Measurements from ENCODE around the gene FIGLA.

Gene FIGLA

DNA sequence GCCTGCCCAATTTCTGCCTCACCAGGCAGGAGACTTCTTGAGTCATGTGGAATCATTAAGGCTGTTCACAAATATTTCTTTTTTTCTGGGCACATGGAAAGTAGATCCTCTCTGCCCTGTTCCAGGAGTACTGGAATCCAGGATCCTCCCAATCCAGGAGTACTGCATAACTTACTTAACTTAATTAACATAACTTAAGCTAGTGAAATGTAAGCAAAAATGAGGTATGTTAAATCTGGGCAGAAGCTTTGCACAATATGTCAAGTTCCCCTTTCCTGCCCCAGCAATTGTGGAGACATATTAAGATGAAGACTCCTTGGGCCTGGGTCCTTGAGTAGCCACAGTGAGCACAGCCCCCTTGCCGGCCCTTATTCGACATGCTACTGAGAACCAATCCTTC, 41.9 kb upstream of the FIGLA start:
- H3K4me3 ChIP-seq (ENCODE audit: low read depth, low read length), result no peak overlapping the region
- TF ChIP-seq, protein P1, sequence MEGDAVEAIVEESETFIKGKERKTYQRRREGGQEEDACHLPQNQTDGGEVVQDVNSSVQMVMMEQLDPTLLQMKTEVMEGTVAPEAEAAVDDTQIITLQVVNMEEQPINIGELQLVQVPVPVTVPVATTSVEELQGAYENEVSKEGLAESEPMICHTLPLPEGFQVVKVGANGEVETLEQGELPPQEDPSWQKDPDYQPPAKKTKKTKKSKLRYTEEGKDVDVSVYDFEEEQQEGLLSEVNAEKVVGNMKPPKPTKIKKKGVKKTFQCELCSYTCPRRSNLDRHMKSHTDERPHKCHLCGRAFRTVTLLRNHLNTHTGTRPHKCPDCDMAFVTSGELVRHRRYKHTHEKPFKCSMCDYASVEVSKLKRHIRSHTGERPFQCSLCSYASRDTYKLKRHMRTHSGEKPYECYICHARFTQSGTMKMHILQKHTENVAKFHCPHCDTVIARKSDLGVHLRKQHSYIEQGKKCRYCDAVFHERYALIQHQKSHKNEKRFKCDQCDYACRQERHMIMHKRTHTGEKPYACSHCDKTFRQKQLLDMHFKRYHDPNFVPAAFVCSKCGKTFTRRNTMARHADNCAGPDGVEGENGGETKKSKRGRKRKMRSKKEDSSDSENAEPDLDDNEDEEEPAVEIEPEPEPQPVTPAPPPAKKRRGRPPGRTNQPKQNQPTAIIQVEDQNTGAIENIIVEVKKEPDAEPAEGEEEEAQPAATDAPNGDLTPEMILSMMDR (IDR thresholded peaks at IDR 0.05; ENCODE audit: borderline replicate concordance, insufficient read depth, low read depth, low read length), result no peak

DNA sequence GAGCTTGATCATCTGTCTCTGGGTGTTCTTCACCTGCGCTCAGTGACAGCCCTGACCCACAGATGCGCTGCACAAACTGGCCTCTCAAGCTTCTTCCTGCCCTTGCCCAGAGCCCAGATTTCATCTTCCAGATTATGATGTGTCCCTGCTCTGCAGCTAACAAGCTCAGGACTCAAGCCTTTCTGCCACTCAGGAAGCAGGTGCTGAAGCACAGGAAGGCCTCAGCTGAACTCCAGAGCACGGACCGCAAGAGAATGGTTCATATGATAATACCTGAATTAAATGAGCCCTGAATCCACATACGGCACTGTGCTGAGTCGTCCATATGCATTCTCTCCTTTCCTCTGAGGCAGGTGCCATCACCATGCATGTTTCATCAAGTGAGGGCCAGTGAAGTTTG, 41.4 kb upstream of the FIGLA start:
- no peak overlapping the region for H3K4me3 ChIP-seq (ENCODE audit: low read depth, low read length)
- TF ChIP-seq, protein P1 (IDR thresholded peaks at IDR 0.05; ENCODE audit: borderline replicate concordance, insufficient read depth, low read depth, low read length), result no peak

DNA sequence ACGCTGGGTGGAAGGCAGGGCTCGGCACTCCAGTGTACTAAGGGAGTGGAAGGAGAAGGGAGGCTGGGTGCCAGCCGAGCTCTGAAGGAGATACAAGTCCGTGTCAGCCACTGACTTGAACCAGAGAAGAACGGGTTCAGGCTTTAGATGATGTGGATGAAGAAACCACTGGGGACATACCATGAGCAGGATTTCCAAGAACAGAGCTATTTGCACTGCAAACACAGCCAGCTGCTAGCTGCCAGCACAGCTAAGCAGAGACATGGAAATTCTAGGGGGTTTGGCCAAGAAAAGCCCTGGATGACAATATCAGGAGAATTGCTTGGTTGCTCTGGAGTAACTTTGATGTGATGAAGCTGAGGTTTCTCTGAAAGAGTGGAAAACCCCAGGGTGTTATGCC, 39.9 kb upstream of the FIGLA start:
- TF ChIP-seq, protein P1 (IDR thresholded peaks at IDR 0.05; ENCODE audit: borderline replicate concordance, insufficient read depth, low read depth, low read length), result no peak
- no peak overlapping the region for H3K4me3 ChIP-seq (ENCODE audit: low read depth, low read length)

DNA sequence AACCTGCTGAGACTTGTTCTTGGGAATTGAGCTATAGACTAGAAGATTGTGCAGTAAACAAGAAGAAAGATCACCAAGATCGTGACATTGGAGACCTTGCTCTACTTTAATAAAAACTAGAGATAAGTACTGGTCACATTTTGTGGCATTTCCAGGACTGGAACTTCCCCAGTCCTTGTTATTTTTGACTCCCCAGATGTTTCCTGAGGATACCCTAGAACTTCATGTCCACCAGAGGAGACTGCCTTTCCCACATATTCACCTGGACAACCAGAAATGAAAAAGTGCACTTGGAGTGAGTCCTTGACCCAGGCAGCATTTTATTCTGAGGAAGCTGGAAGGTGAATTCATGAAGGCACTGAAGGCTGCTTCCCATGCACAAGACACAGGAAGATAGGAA, 39.5 kb upstream of the FIGLA start:
- TF ChIP-seq, protein P1 (IDR thresholded peaks at IDR 0.05; ENCODE audit: borderline replicate concordance, insufficient read depth, low read depth, low read length), result no peak
- H3K4me3 ChIP-seq (ENCODE audit: low read depth, low read length), result no peak overlapping the region

DNA sequence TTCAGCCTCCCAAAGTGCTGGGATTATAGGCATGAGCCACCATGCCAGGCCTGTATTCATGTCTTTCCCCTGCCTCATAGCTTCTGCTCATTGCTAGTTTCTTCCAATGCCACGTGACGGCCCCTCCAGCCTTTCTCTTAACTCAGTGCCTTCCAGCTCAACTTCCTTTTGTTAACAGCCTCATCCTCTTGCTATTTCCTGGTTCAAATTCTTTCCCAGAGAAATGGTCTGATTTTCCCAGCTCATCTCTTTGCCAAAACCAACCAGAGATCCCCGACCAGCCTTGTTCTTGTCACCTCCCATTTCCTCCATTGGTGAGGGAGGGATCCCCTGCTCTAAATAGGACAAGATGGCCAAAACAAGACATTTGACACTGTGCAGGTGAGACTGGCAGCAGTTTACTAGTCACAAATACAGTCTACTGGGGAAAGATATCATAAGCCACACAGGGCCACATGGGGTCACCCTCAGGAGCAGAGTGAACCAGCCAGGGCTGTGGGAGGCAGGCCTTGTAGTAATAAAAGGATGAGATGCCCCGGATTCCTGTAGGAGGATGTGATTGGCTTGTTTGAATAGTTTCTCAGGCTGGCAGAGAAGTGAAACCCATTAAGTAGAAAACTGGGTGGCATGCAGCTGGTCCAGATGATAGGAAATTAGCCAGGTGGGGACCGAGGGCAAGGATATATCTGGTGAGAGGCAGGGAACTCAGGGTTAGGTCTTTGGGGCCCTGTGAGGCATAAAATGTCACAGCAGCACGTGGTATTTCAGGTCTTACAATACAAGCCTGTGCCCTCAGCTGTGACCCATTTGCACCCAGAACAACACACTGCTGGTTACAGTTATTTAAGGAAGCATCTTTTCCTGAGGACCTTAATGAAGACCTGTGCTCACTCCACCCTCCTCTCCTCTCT, 38.7 kb upstream of the FIGLA start:
- H3K4me3 ChIP-seq (ENCODE audit: low read depth, low read length), result no peak overlapping the region
- TF ChIP-seq, protein P1 (IDR thresholded peaks at IDR 0.05; ENCODE audit: borderline replicate concordance, insufficient read depth, low read depth, low read length), result no peak

DNA sequence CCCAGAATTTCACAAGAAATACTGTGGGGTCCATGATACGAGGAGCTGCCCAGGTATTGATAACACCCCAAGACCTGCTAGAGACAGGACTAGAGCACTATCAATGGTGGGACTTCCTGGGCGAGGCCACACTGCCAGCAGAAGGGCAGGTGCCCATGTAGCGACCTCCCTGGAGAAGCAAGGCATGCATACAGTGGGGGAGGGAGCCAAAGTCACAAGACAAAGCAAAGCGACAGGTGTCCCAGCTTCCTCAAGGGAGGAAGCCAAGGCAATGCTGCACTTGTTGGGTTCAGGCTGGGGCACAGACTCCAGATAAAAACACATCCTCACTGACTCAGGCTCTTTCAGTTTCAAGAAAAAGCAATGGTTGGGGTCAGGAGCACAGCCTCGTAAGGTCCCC, 37.7 kb upstream of the FIGLA start:
- TF ChIP-seq, protein P1 (IDR thresholded peaks at IDR 0.05; ENCODE audit: borderline replicate concordance, insufficient read depth, low read depth, low read length), result no peak
- no peak overlapping the region for H3K4me3 ChIP-seq (ENCODE audit: low read depth, low read length)

DNA sequence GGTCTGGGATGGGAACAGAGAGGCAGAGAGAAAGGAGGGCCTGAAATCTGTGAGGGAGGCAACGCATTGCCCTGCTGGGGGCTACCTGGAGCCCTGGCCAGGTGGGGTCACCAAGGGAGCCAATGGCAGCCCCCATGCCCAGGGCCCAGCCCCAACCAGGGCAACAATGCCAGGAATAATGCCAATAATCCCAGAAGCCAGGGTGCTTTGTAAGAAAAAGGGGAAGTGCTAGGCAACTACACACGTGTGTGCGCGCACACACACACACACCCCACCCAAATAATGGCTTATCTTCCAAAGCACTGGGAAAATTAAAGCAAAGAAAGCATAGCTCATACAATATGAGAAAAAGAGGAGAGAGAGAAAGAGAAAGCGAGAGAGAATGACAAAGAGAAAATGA, 36.9 kb upstream of the FIGLA start:
- TF ChIP-seq, protein P1 (IDR thresholded peaks at IDR 0.05; ENCODE audit: borderline replicate concordance, insufficient read depth, low read depth, low read length), result no peak
- H3K4me3 ChIP-seq (ENCODE audit: low read depth, low read length), result no peak overlapping the region

Data from GM12875 (cell line).